GM12878 (cell line): ENCODE measurements around the gene PLG. TPM values are rescaled to one million over a fixed set of nuclear protein-coding genes. Genes with fewer than 3 reads are reported as not detected.

Experiments used
- ATAC-seq: fragments of 200-7000 bp; cut with Tn5 transposase; 3 replicates; pipeline ENCODE4 v1.9.1; 2020; ENCODE audit warnings: mild to moderate bottlenecking, moderate library complexity
- BruUV-seq: library from RNA; stranded (reverse); fragments of 400-500 nt; replicated peaks from 2 replicates; lab custom pipeline; 2021; lab: Mats Ljungman, UMichigan
- CTCF ChIA-PET: fragments of 300-600 bp; sonication (Branson Sonifier 250); formaldehyde crosslinking; extraction: SDS; loops from one replicate; lab custom pipeline; 2021; ENCODE audit warnings: inconsistent platforms; lab: Yijun Ruan, JAX
- POLR2A ChIA-PET: fragments of 350-600 bp; formaldehyde crosslinking; extraction: SDS; loops from one replicate; lab custom pipeline; 2021; ENCODE audit warnings: inconsistent platforms; lab: Charles Lee
- RAD21 ChIA-PET: fragments of 300-600 bp; sonication (Branson Sonifier 250); formaldehyde crosslinking; loops from one replicate; lab custom pipeline; 2023; ENCODE audit warnings: antibody characterized with exemption; ENCODE audit not compliant: unreplicated experiment; lab: Charles Lee
- SMC1A ChIA-PET: fragments of 300-600 bp; sonication (Branson Sonifier 250); formaldehyde crosslinking; loops from one replicate; lab custom pipeline; 2023; ENCODE audit not compliant: unreplicated experiment, uncharacterized antibody; lab: Charles Lee
- DNase-seq: peaks from one replicate; pipeline ENCODE4 v3.0.0-alpha.2; 2011; ENCODE audit warnings: low read depth, low spot score
- FAIRE-seq: peaks from 3 replicates; lab custom pipeline; 2011; peaks lifted over from hg19 to GRCh38; lab: Jason Lieb, UNC
- H2AFZ ChIP-seq: 2 replicates; pipeline ENCODE4 v1.6.0; 2011; ENCODE audit warnings: low read depth, low read length, control low read depth; ENCODE audit not compliant: control insufficient read depth
- H3K27ac ChIP-seq: 2 replicates; pipeline ENCODE4 v1.5.1; 2011; ENCODE audit warnings: control low read depth; ENCODE audit not compliant: control insufficient read depth, insufficient read depth
- H3K27me3 ChIP-seq, 2 experiments: replicated peaks in 1 of 2; 2 replicates each; pipeline versions ENCODE4 v1.6.0 to v1.6.1; 2011; ENCODE audit warnings: low read length in 1 of 2; ENCODE audit not compliant: control insufficient read depth in 2 of 2, insufficient read depth in 2 of 2
- H3K36me3 ChIP-seq, 2 experiments: 2 replicates each; pipeline ENCODE4 v1.5.1; 2011; ENCODE audit warnings: low read length in 1 of 2; ENCODE audit not compliant: control insufficient read depth in 2 of 2, insufficient read depth in 2 of 2
- H3K4me1 ChIP-seq: 2 replicates; pipeline ENCODE4 v1.6.1; 2011; ENCODE audit warnings: mild to moderate bottlenecking, low read length, moderate library complexity, mixed read lengths; ENCODE audit not compliant: control insufficient read depth, insufficient read depth
- H3K4me2 ChIP-seq: 2 replicates; pipeline ENCODE4 v1.6.0; 2011; ENCODE audit warnings: control low read depth; ENCODE audit not compliant: control insufficient read depth, insufficient read depth
- H3K4me3 ChIP-seq: fragments of 200-600 bp; sonication (generic); 2 replicates; pipeline ENCODE4 v1.5.1; 2016
- H3K79me2 ChIP-seq: 2 replicates; pipeline ENCODE4 v1.6.0; 2011; ENCODE audit warnings: low read length; ENCODE audit not compliant: control insufficient read depth, insufficient read depth
- H3K9ac ChIP-seq: 2 replicates; pipeline ENCODE4 v1.8.0; 2011; ENCODE audit warnings: low read length, control low read depth, mixed read lengths; ENCODE audit not compliant: control insufficient read depth, insufficient read depth
- H3K9me3 ChIP-seq: replicated peaks from 3 replicates; pipeline ENCODE4 v1.5.1; 2011; ENCODE audit warnings: mild to moderate bottlenecking, low read length; ENCODE audit not compliant: control insufficient read depth, insufficient read depth
- H4K20me1 ChIP-seq: 2 replicates; pipeline ENCODE4 v1.6.0; 2011; ENCODE audit not compliant: control insufficient read depth, insufficient read depth
- DPF2 ChIP-seq: fragments of 450-650 bp; IDR thresholded peaks from 2 replicates; pipeline ENCODE4 v1.6.1; 2017; ENCODE audit warnings: mild to moderate bottlenecking
- EED ChIP-seq: sonication (generic); IDR thresholded peaks from 2 replicates; pipeline ENCODE4 v1.6.1; 2016; ENCODE audit warnings: antibody characterized with exemption, low read depth
- MEF2A ChIP-seq: IDR thresholded peaks from 2 replicates; pipeline ENCODE4 v1.6.1; 2011; ENCODE audit warnings: low read depth, mild to moderate bottlenecking, low read length, moderate library complexity; ENCODE audit not compliant: insufficient read depth
- NFIC ChIP-seq: IDR thresholded peaks from 2 replicates; pipeline ENCODE4 v1.6.1; 2012; ENCODE audit warnings: low read depth, mild to moderate bottlenecking, inconsistent platforms, low read length, moderate library complexity
- NR2C2 ChIP-seq: IDR thresholded peaks from 2 replicates; pipeline ENCODE4 v1.6.1; 2011; ENCODE audit warnings: borderline replicate concordance, low read depth; ENCODE audit not compliant: control insufficient read depth, insufficient read length
- RAD51 ChIP-seq: fragments of 450-650 bp; IDR thresholded peaks from 2 replicates; pipeline ENCODE4 v1.6.1; 2016; ENCODE audit warnings: moderate library complexity, mild to moderate bottlenecking, inconsistent platforms
- RUNX3 ChIP-seq: IDR thresholded peaks from 2 replicates; pipeline ENCODE4 v1.6.1; 2012; ENCODE audit warnings: low read length, inconsistent platforms
- SKIL ChIP-seq: fragments of 450-650 bp; IDR thresholded peaks from 2 replicates; pipeline ENCODE4 v1.6.1; 2017; ENCODE audit warnings: mild to moderate bottlenecking, low read depth, inconsistent platforms; ENCODE audit not compliant: poor library complexity, severe bottlenecking
- TARDBP ChIP-seq: IDR thresholded peaks from 2 replicates; pipeline ENCODE4 v1.6.1; 2016; ENCODE audit warnings: borderline replicate concordance
- TCF12 ChIP-seq: IDR thresholded peaks from 2 replicates; pipeline ENCODE4 v1.6.1; 2011; ENCODE audit warnings: low read depth, mild to moderate bottlenecking, low read length
- TCF3 ChIP-seq: IDR thresholded peaks from 2 replicates; pipeline ENCODE4 v1.6.1; 2012; ENCODE audit warnings: low read depth, mild to moderate bottlenecking, low read length, borderline replicate concordance; ENCODE audit not compliant: insufficient read depth
- WGBS: methylation state at CpG from one replicate; pipeline ENCODE4 v1.1.6; 2016; ENCODE audit warnings: low lambda C conversion rate; ENCODE audit not compliant: insufficient replicate concordance, insufficient coverage; ENCODE audit errors: missing lambda C conversion rate; 5-methylcytosine and 5-hydroxymethylcytosine counted together
- in situ Hi-C: fragments of 300-500 bp; cut with MboI; formaldehyde crosslinking; loops from 9 replicates; pipeline ENCODE4 v1.14.3; 2018; ENCODE audit warnings: mixed read lengths
- intact Hi-C: fragments of 100-400 bp; cut with micrococcal nuclease; formaldehyde crosslinking; loops from one replicate; pipeline ENCODE4 v1.14.2; 2022; ENCODE audit not compliant: unreplicated experiment
- polyA plus RNA-seq, 11 experiments: library from polyadenylated mRNA; depleted of rRNA in 4 of 11; unstranded in 6 of 11; stranded (reverse) in 5 of 11; fragments of >200 nt; fragmentation: Nextera tagmentation in 4 of 11; fragmentation: Illumina TruSeq in 1 of 11; extraction: Ambion mirVana in 4 of 11; extraction: Trizol in 1 of 11; gene quantifications; 1 replicate in 1 of 11; 2 replicates in 10 of 11; pipeline versions ENCODE4 v1.2.1 to v1.2.3, GENCODE V29; 2011 to 2016; ENCODE audit warnings: inconsistent platforms in 2 of 11, missing spikeins in 2 of 11, low read depth in 1 of 11
- total RNA-seq, 4 experiments: library from RNA; depleted of rRNA in 3 of 4; stranded (reverse); fragments of >200 nt in 3 of 4; fragmentation: Illumina TruSeq in 1 of 4; extraction: Trizol in 1 of 4; gene quantifications; 2 replicates each; pipeline versions ENCODE4 v1.2.1 to v1.2.3, GENCODE V29; 2013 to 2021
- TF ChIP-seq, protein P1 (sequence below): fragments of 450-650 bp; IDR thresholded peaks from 2 replicates; pipeline ENCODE4 v1.6.1; 2017; ENCODE audit warnings: antibody characterized with exemption, mild to moderate bottlenecking, moderate library complexity

The PLG gene
- total and polyA plus RNA-seq, 10 of the 15 experiments (the other 5 are each of a cell fraction or from before 2014, with no cell fraction given) = 0.06 to 3.0 (median 0.97) TPM; not detected in 1

- CTCF ChIA-PET = no interaction called here
- no peak overlapping the region for H3K9ac ChIP-seq
These were observed 89.4 kb downstream of the PLG start for GRCh38 chr6:160791459-160791858.

More at GRCh38 chr6:160791459-160791858, 89.4 kb downstream of the PLG start:
- no peaks in the 10 kb centered on the region for H4K20me1 ChIP-seq
- BruUV-seq = no TSS peak
- no peaks in the 10 kb centered on the region for H3K36me3 ChIP-seq
- 0% methylated on average over 6 of the region's 6 CpGs for WGBS
- 0 out of 2 replicates have a peak overlapping the region, but pooled peaks have one; percentile 14 for H3K4me2 ChIP-seq
- peak; percentile 35 for ATAC-seq
- 0 out of 2 replicates have a peak, but pooled peaks have one; percentile 13 for TF ChIP-seq TCF12
- no peak for TF ChIP-seq RAD51
- no peak for TF ChIP-seq EED
- peak; percentile 68; the same call in 1 of the 2 replicates for TF ChIP-seq TCF3
- TF ChIP-seq DPF2 = no peak
- no peak for TF ChIP-seq TARDBP
- peak; percentile 61 for TF ChIP-seq RUNX3
- no peak for TF ChIP-seq NR2C2
- TF ChIP-seq SKIL = no peak
- TF ChIP-seq, protein P1, sequence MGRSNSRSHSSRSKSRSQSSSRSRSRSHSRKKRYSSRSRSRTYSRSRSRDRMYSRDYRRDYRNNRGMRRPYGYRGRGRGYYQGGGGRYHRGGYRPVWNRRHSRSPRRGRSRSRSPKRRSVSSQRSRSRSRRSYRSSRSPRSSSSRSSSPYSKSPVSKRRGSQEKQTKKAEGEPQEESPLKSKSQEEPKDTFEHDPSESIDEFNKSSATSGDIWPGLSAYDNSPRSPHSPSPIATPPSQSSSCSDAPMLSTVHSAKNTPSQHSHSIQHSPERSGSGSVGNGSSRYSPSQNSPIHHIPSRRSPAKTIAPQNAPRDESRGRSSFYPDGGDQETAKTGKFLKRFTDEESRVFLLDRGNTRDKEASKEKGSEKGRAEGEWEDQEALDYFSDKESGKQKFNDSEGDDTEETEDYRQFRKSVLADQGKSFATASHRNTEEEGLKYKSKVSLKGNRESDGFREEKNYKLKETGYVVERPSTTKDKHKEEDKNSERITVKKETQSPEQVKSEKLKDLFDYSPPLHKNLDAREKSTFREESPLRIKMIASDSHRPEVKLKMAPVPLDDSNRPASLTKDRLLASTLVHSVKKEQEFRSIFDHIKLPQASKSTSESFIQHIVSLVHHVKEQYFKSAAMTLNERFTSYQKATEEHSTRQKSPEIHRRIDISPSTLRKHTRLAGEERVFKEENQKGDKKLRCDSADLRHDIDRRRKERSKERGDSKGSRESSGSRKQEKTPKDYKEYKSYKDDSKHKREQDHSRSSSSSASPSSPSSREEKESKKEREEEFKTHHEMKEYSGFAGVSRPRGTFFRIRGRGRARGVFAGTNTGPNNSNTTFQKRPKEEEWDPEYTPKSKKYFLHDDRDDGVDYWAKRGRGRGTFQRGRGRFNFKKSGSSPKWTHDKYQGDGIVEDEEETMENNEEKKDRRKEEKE = no peak
- 0 out of 2 replicates have a peak, but pooled peaks have one; percentile 16 for TF ChIP-seq MEF2A
- TF ChIP-seq NFIC = peak; percentile 63
- intact Hi-C loops = no loop called here
- no peaks in the 10 kb centered on the region for H3K27me3 ChIP-seq
- peaks cover 11% of the 10 kb centered on the region for H3K4me1 ChIP-seq
- ChIA-PET SMC1A (no interaction called here), RAD21 (no interaction called here), POLR2A (no interaction called here)
- no peak overlapping the region; the same call in 1 of the 2 replicates for H3K27ac ChIP-seq
- FAIRE-seq = peak; percentile 56
- peak; percentile 74 for DNase-seq
- peaks cover 8% of the 10 kb centered on the region for H3K9me3 ChIP-seq
- no peak overlapping the region for H3K4me3 ChIP-seq
- in situ Hi-C loops = no loop called here
- H2AFZ ChIP-seq = 0 out of 2 replicates have a peak overlapping the region, but pooled peaks have one; percentile 12
- no peaks in the 10 kb centered on the region for H3K79me2 ChIP-seq
